Hematopoietic multipotent progenitor cell (in vitro differentiated cells): ENCODE measurements around the gene TRAPPC6A. TPM values are rescaled to one million over a fixed set of nuclear protein-coding genes. Genes with fewer than 3 reads are reported as not detected.

Source experiments
- total RNA-seq: library from RNA; depleted of rRNA; stranded (reverse); fragments of >200 nt; gene quantifications from one replicate; pipeline ENCODE4 v1.2.3, GENCODE V29; 2012

The TRAPPC6A gene
- total RNA-seq, 1 donor = 61.9 TPM

Other genes with a start within 250 kb of the TRAPPC6A start
- gene APOC4, start 236.0 kb downstream of the TRAPPC6A start, total RNA-seq = not detected
- gene APOC2, start 232.2 kb downstream of the TRAPPC6A start, total RNA-seq = 0.27 TPM
- 49.8 TPM for gene CLPTM1, start 222.9 kb downstream of the TRAPPC6A start, total RNA-seq
- gene RELB, start 176.8 kb downstream of the TRAPPC6A start, total RNA-seq = 25.6 TPM
- gene CLASRP, start 139.2 kb downstream of the TRAPPC6A start, total RNA-seq = 39.0 TPM
- gene ZNF296, start 101.8 kb downstream of the TRAPPC6A start, total RNA-seq = 1.3 TPM
- 32.3 TPM for gene GEMIN7, start 99.0 kb downstream of the TRAPPC6A start, total RNA-seq
- 21.8 TPM for gene PPP1R37, start 85.1 kb downstream of the TRAPPC6A start, total RNA-seq
- gene NKPD1, start 17.3 kb downstream of the TRAPPC6A start, total RNA-seq = 1.6 TPM
- gene BLOC1S3, start 547 bp upstream of the TRAPPC6A start, total RNA-seq = 6.2 TPM
- gene EXOC3L2, start 67.2 kb upstream of the TRAPPC6A start, total RNA-seq = 0.54 TPM
- gene MARK4, start 73.0 kb upstream of the TRAPPC6A start, total RNA-seq = 13.5 TPM
- gene CKM, start 144.6 kb upstream of the TRAPPC6A start, total RNA-seq = 0.27 TPM
- under 0.01 TPM for gene KLC3, start 162.5 kb upstream of the TRAPPC6A start, total RNA-seq
- 29.1 TPM for gene ERCC2, start 192.3 kb upstream of the TRAPPC6A start, total RNA-seq
- gene PPP1R13L, start 226.8 kb upstream of the TRAPPC6A start, total RNA-seq = 2.7 TPM
- 4.3 TPM for gene POLR1G, start 228.4 kb upstream of the TRAPPC6A start, total RNA-seq
- 95.3 TPM for gene ERCC1, start 245.7 kb upstream of the TRAPPC6A start, total RNA-seq